ENCODE measurements around the gene MPZ.
"Not testable (repeated sequence)": the region's sequence is repeated elsewhere in the genome, so short reads cannot be mapped to it uniquely, and the experiment has no call there.

MPZ gene

DNA sequence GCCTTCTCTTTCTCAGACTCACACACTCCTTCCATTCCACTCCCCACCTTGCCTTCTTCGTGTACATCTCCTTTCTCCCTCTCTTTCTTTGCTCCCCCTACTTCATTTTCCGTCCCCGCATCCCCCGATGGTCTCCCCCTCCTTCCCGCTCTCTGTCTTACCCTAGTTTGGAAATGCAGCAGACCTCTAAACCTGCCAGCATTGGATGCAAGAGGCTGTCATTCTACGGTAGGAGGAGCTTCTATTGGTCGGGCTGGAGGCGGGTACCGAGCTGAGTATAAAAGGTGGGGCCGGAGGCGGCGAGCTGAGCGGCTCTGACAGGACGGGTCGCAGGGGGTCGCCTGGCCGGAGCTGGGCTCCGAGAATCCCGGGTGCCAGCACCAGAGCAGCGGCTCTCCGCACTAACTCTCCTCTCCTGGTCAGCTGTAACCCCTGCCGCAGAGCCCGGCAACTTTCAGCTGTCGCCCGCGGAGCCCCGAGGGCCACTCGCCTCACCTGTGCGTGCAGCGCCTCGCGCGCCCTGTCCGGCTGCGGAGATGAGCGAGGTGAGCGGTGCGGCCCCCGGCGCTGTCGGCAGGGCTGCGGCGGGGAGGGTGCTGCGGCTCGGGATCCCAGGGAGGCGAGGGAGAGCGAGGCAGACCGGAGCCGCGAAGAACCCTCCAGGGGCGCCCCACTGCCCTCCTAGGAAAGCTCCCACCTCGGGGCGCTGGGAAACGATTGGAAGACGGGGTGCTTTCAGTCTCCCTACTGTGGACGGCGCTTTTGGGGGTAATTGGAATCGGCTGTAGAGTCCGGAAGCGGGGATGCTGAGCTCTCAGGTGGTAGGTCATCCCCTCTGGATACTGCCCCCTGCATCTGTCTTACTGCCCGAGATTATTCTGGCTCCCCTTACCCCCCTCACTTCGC is 51.1 kb downstream of the MPZ start, which contains the start of gene PCP4L1:
TSS of gene PCP4L1 (plus strand) at position 307 of the 906 bp plus-strand sequence. CDS start at position 537, 230 bp downstream.
- Histone ChIP-seq H2BK5ac (ENCODE audit: low read depth, low read length, poor library complexity, severe bottlenecking) (no peak within 1 kb of the TSS), H3K4me3 (ENCODE audit: insufficient read depth in 1 of 2, low read depth in 1 of 2, low read length in 2 of 2) (peak within 1 kb of the TSS; percentile 53 to 66), H3K27ac (ENCODE audit: low read length, poor library complexity, severe bottlenecking) (no peak within 1 kb of the TSS), H3K79me1 (replicated peaks; ENCODE audit: low read length, poor library complexity, severe bottlenecking) (no peaks in the 10 kb centered on the region), H3K9ac (ENCODE audit: low read length) (no peak within 1 kb of the TSS), H3K18ac (ENCODE audit: low read depth in 1 of 2, low read length in 2 of 2) (no peak within 1 kb of the TSS), H3K27me3 (ENCODE audit: control insufficient read depth in 1 of 2, insufficient read depth in 1 of 2, low read length in 2 of 2) (peaks cover 48 to 52% of the 10 kb centered on the region in 2 experiments), H3K14ac (ENCODE audit: low read length in 2 of 2) (peak within 1 kb of the TSS in 1 of 2 experiments; percentile 76), H2BK15ac (ENCODE audit: low read depth, poor library complexity, severe bottlenecking) (no peak within 1 kb of the TSS), H3K23ac (ENCODE audit: low read length in 2 of 2) (peak within 1 kb of the TSS in 1 of 2 experiments; percentile 69), H2BK12ac (ENCODE audit: low read length in 2 of 2) (peak within 1 kb of the TSS in 1 of 2 experiments; percentile 48), H3K4ac (ENCODE audit: low read depth in 1 of 2, low read length in 2 of 2) (no peak within 1 kb of the TSS), H4K91ac (ENCODE audit: low read length) (no peak within 1 kb of the TSS), H3K4me2 (ENCODE audit: low read length, poor library complexity, severe bottlenecking) (peak within 1 kb of the TSS; percentile 89), H3K9me3 (ENCODE audit: control insufficient read depth, low read length) (peaks cover 23% of the 10 kb centered on the region), H2BK120ac (ENCODE audit: low read depth, low read length) (no peak within 1 kb of the TSS), H2AFZ (ENCODE audit: low read depth, low read length) (peak within 1 kb of the TSS; percentile 76), H4K8ac (ENCODE audit: low read length) (no peak within 1 kb of the TSS), H3K36me3 (ENCODE audit: control insufficient read depth in 1 of 2, insufficient read depth in 2 of 2, low read depth in 1 of 2, low read length in 2 of 2) (no peaks in the 10 kb centered on the region), H3K4me1 (ENCODE audit: control insufficient read depth, insufficient read depth, low read depth, low read length) (peaks cover 8% of the 10 kb centered on the region), H2AK5ac (ENCODE audit: low read length, severe bottlenecking) (no peak within 1 kb of the TSS)
- WGBS, result 6% methylated on average over 57 of the region's 62 CpGs
- DNase-seq, result peak; percentile 45

DNA sequence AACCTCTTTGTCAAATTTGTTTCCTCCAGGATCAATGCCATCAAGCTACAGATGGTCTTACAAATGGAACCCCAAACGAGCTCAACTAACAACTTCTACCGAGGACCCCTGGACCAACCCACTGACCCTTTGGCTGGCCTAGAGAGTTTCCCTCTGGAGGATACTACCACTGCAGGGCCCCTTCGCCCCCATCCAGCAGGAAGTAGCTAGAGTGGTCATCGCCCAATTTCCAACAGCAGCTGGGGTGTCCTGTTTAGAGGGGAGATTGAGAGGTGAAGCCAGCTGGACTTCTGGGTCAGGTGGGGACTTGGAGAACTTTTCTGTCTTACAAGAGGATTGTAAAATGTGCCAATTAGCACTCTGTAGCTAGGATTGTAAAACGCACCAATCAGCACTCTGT is 52.7 kb downstream of the MPZ start:
- H3K79me1 ChIP-seq (replicated peaks; ENCODE audit: low read length, poor library complexity, severe bottlenecking); DNase-seq: not testable (repeated sequence)

DNA sequence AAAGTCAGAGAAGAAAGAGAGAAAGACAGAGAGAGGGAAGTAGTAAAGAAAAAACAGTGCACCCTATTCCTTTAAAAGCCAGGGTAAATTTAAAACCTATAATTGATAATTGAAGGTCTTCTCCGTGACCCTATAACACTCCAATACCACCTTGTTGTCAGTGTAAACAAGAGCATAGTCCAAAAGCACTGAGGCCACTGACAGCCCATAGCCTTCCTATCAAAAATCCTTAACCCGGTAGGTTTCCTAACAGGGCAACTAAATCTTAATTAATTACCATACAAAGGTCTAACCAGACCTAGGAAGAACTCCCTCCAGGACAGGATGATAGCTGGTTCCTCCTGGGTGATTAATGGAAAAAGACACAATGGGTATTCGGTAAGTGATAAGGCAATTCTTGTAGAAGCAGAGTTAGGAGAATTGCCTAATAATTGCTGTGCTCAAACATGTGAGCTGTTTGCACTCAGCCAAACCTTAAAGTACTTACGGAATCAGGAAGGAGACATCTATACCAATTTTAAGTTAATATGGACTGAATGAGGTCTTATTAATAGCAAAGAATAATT is 53.7 kb downstream of the MPZ start:
- Histone ChIP-seq H3K27me3 (ENCODE audit: control insufficient read depth in 1 of 2, insufficient read depth in 1 of 2, low read length in 2 of 2) (peaks cover 37 to 40% of the 10 kb centered on the region in 2 experiments), H3K9me3 (ENCODE audit: control insufficient read depth, low read length) (peaks cover 23% of the 10 kb centered on the region)
- not testable (repeated sequence) for H2AFZ ChIP-seq (ENCODE audit: low read depth, low read length); H3K4ac ChIP-seq (ENCODE audit: low read depth in 1 of 2, low read length in 2 of 2); H2BK120ac ChIP-seq (ENCODE audit: low read depth, low read length); H4K8ac ChIP-seq (ENCODE audit: low read length); H2BK12ac ChIP-seq (ENCODE audit: low read length in 2 of 2); H3K4me3 ChIP-seq (ENCODE audit: insufficient read depth in 1 of 2, low read depth in 1 of 2, low read length in 2 of 2); H2AK5ac ChIP-seq (ENCODE audit: low read length, severe bottlenecking); H3K79me1 ChIP-seq (replicated peaks; ENCODE audit: low read length, poor library complexity, severe bottlenecking); H3K9ac ChIP-seq (ENCODE audit: low read length); DNase-seq; H4K91ac ChIP-seq (ENCODE audit: low read length); H3K14ac ChIP-seq (ENCODE audit: low read length in 2 of 2); H2BK15ac ChIP-seq (ENCODE audit: low read depth, poor library complexity, severe bottlenecking); H3K18ac ChIP-seq (ENCODE audit: low read depth in 1 of 2, low read length in 2 of 2); H3K4me1 ChIP-seq (ENCODE audit: control insufficient read depth, insufficient read depth, low read depth, low read length); H3K36me3 ChIP-seq (ENCODE audit: control insufficient read depth in 1 of 2, insufficient read depth in 2 of 2, low read depth in 1 of 2, low read length in 2 of 2); H3K23ac ChIP-seq (ENCODE audit: low read length in 2 of 2); H2BK5ac ChIP-seq (ENCODE audit: low read depth, low read length, poor library complexity, severe bottlenecking); H3K27ac ChIP-seq (ENCODE audit: low read length, poor library complexity, severe bottlenecking); H3K4me2 ChIP-seq (ENCODE audit: low read length, poor library complexity, severe bottlenecking)
- 84% methylated on average over 3 of the region's 4 CpGs for WGBS

More for the DNA sequence above, 52.7 kb downstream of the MPZ start:
- not testable (repeated sequence) for H2AK5ac ChIP-seq (ENCODE audit: low read length, severe bottlenecking); H3K14ac ChIP-seq (ENCODE audit: low read length in 2 of 2); H3K36me3 ChIP-seq (ENCODE audit: control insufficient read depth in 1 of 2, insufficient read depth in 2 of 2, low read depth in 1 of 2, low read length in 2 of 2); H2AFZ ChIP-seq (ENCODE audit: low read depth, low read length); H2BK5ac ChIP-seq (ENCODE audit: low read depth, low read length, poor library complexity, severe bottlenecking); H3K4me3 ChIP-seq (ENCODE audit: insufficient read depth in 1 of 2, low read depth in 1 of 2, low read length in 2 of 2); H3K18ac ChIP-seq (ENCODE audit: low read depth in 1 of 2, low read length in 2 of 2); H4K91ac ChIP-seq (ENCODE audit: low read length); H2BK12ac ChIP-seq (ENCODE audit: low read length in 2 of 2); H4K8ac ChIP-seq (ENCODE audit: low read length); H2BK15ac ChIP-seq (ENCODE audit: low read depth, poor library complexity, severe bottlenecking); H3K4ac ChIP-seq (ENCODE audit: low read depth in 1 of 2, low read length in 2 of 2); H2BK120ac ChIP-seq (ENCODE audit: low read depth, low read length); H3K23ac ChIP-seq (ENCODE audit: low read length in 2 of 2); H3K9ac ChIP-seq (ENCODE audit: low read length); H3K4me2 ChIP-seq (ENCODE audit: low read length, poor library complexity, severe bottlenecking); H3K27ac ChIP-seq (ENCODE audit: low read length, poor library complexity, severe bottlenecking); H3K4me1 ChIP-seq (ENCODE audit: control insufficient read depth, insufficient read depth, low read depth, low read length)
- peaks cover 45 to 47% of the 10 kb centered on the region in 2 experiments for H3K27me3 ChIP-seq (ENCODE audit: control insufficient read depth in 1 of 2, insufficient read depth in 1 of 2, low read length in 2 of 2)
- H3K9me3 ChIP-seq (ENCODE audit: control insufficient read depth, low read length), result peaks cover 23% of the 10 kb centered on the region
- 90% methylated on average over 5 of the region's 5 CpGs for WGBS

DNA sequence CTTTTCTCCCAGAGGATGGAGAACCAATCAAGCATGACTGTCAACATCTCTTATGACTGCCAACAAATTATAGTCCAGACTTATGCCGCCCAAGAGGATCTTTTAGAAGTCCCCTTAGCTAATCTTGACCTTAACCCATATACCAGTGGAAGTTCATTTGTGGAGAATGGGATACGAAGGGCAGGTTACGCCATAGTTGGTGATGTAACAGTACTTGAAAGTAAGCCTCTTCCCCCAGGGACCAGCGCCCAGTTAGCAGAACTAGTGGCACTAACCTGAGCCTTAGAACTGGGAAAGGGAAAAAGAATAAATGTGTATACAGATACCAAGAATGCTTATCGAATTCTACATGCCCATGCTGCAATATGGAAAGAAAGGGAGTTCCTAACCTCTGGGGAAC is 54.5 kb downstream of the MPZ start:
- H3K27me3 ChIP-seq (ENCODE audit: control insufficient read depth in 1 of 2, insufficient read depth in 1 of 2, low read length in 2 of 2), result peaks cover 30 to 33% of the 10 kb centered on the region in 2 experiments
- H3K27ac ChIP-seq (ENCODE audit: low read length, poor library complexity, severe bottlenecking); H3K23ac ChIP-seq (ENCODE audit: low read length in 2 of 2): not testable (repeated sequence)

More for the DNA sequence above, 54.5 kb downstream of the MPZ start:
- DNase-seq; H2BK12ac ChIP-seq (ENCODE audit: low read length in 2 of 2); H2AK5ac ChIP-seq (ENCODE audit: low read length, severe bottlenecking); H3K4me2 ChIP-seq (ENCODE audit: low read length, poor library complexity, severe bottlenecking); H3K36me3 ChIP-seq (ENCODE audit: control insufficient read depth in 1 of 2, insufficient read depth in 2 of 2, low read depth in 1 of 2, low read length in 2 of 2); H3K14ac ChIP-seq (ENCODE audit: low read length in 2 of 2); H3K79me1 ChIP-seq (replicated peaks; ENCODE audit: low read length, poor library complexity, severe bottlenecking); H3K4me1 ChIP-seq (ENCODE audit: control insufficient read depth, insufficient read depth, low read depth, low read length); H2BK15ac ChIP-seq (ENCODE audit: low read depth, poor library complexity, severe bottlenecking); H3K4me3 ChIP-seq (ENCODE audit: insufficient read depth in 1 of 2, low read depth in 1 of 2, low read length in 2 of 2); H3K18ac ChIP-seq (ENCODE audit: low read depth in 1 of 2, low read length in 2 of 2); H2AFZ ChIP-seq (ENCODE audit: low read depth, low read length); H2BK120ac ChIP-seq (ENCODE audit: low read depth, low read length); H4K91ac ChIP-seq (ENCODE audit: low read length); H2BK5ac ChIP-seq (ENCODE audit: low read depth, low read length, poor library complexity, severe bottlenecking); H4K8ac ChIP-seq (ENCODE audit: low read length); H3K4ac ChIP-seq (ENCODE audit: low read depth in 1 of 2, low read length in 2 of 2); H3K9ac ChIP-seq (ENCODE audit: low read length): not testable (repeated sequence)
- 88% methylated on average over 4 of the region's 5 CpGs for WGBS
- peaks cover 23% of the 10 kb centered on the region for H3K9me3 ChIP-seq (ENCODE audit: control insufficient read depth, low read length)
